Measurements from ENCODE around the gene ABR. TPM values are rescaled to one million over a fixed set of nuclear protein-coding genes. Genes with fewer than 3 reads are reported as not detected.

The ABR gene
- total RNA-seq, 1 donor from 2014 or later = 110 TPM

DNA sequence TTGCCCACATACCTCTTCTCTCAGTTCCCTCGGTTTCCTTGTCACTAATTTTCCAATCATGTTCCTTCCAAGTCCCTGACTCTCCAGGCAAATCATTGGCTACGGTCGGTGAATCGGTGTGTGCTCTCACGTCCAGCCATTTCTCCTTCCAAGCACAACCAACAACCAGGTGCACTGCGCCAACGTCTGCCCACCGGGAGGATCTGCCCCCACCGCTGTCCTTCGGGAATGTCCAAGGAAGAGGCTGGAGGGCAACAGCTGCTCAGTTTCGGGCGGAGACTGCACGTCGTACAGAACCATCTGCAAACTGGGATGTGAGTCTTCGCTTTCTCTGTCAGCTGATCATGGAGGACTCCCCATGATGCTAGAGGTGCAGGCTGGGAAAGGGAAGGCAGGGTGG is 191.8 kb downstream of the ABR start:
- no peak overlapping the region for H3K4me3 Mint-ChIP-seq (ENCODE audit: unreplicated experiment)
- no peaks in the 10 kb centered on the region for H3K36me3 Mint-ChIP-seq (ENCODE audit: unreplicated experiment)
- H3K27me3 Mint-ChIP-seq (ENCODE audit: unreplicated experiment) = no peaks in the 10 kb centered on the region
- no peaks in the 10 kb centered on the region for H3K9me3 Mint-ChIP-seq (ENCODE audit: unreplicated experiment)
- TF ChIP-seq, protein P1, sequence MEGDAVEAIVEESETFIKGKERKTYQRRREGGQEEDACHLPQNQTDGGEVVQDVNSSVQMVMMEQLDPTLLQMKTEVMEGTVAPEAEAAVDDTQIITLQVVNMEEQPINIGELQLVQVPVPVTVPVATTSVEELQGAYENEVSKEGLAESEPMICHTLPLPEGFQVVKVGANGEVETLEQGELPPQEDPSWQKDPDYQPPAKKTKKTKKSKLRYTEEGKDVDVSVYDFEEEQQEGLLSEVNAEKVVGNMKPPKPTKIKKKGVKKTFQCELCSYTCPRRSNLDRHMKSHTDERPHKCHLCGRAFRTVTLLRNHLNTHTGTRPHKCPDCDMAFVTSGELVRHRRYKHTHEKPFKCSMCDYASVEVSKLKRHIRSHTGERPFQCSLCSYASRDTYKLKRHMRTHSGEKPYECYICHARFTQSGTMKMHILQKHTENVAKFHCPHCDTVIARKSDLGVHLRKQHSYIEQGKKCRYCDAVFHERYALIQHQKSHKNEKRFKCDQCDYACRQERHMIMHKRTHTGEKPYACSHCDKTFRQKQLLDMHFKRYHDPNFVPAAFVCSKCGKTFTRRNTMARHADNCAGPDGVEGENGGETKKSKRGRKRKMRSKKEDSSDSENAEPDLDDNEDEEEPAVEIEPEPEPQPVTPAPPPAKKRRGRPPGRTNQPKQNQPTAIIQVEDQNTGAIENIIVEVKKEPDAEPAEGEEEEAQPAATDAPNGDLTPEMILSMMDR (IDR thresholded peaks at IDR 0.05) = no peak
- H3K4me1 Mint-ChIP-seq (ENCODE audit: unreplicated experiment) = no peaks in the 10 kb centered on the region
- no peak overlapping the region for H3K27ac Mint-ChIP-seq (ENCODE audit: unreplicated experiment)
- DNase-seq (ENCODE audit: extremely low spot score, unreplicated experiment) = no peak

DNA sequence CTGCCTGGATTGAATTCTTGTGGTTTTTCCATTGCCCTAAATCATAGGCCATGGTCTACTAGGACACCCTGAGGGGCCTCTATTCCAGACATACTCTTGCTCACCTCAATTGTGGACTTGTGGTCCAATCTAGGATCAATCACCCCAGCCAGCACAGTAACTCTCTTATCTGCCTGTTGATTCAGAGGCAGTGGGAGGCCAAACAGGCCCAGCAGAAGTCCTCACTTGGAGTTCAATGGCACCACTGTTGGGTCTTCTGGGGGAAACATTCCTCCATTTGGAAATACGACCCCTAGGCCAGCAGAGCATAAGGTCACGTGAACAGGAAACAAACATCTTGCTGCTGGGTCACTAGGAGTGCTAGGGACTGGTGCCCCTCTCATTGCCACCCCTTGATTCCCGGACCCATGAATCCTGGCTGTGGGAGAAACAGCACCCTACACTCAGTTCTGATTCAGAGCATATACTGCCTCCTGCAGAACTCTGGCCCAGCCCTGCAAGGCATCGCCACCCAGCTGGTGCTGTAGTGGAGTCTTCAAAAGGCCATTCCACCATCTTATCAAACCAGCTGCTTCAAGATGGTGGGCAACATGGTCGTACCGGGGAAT is 193.4 kb downstream of the ABR start:
- TF ChIP-seq, protein P1 (IDR thresholded peaks at IDR 0.05) = no peak
- Mint-ChIP-seq H3K4me3 (ENCODE audit: unreplicated experiment) (no peak overlapping the region), H3K27ac (ENCODE audit: unreplicated experiment) (no peak overlapping the region), H3K36me3 (ENCODE audit: unreplicated experiment) (no peaks in the 10 kb centered on the region), H3K27me3 (ENCODE audit: unreplicated experiment) (no peaks in the 10 kb centered on the region), H3K4me1 (ENCODE audit: unreplicated experiment) (no peaks in the 10 kb centered on the region), H3K9me3 (ENCODE audit: unreplicated experiment) (no peaks in the 10 kb centered on the region)
- no peak for DNase-seq (ENCODE audit: extremely low spot score, unreplicated experiment)

DNA sequence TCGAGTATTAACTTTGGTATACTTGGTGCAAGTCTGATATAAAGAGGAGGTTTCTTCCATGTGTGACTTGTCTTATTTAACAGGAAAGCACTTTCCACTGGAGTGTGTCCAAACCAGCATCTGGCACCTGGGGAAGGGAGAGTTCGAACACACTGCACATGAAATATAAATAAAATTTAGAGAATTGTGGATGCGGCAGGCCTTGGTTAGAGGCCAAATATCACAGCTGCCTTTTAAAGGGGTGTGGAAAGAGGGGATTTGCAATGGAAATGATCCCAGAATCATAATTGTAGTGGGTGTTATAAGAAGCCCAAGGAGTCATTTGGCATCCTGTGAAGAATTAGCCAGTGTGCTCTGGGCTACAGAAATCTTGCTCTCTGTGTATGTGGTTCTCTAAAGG is 195.9 kb downstream of the ABR start:
- peaks cover 9% of the 10 kb centered on the region for H3K4me1 Mint-ChIP-seq (ENCODE audit: unreplicated experiment)
- H3K4me3 Mint-ChIP-seq (ENCODE audit: unreplicated experiment) = no peak overlapping the region
- DNase-seq (ENCODE audit: extremely low spot score, unreplicated experiment) = no peak
- H3K27ac Mint-ChIP-seq (ENCODE audit: unreplicated experiment) = no peak overlapping the region
- TF ChIP-seq, protein P1 (IDR thresholded peaks at IDR 0.05) = no peak
- no peaks in the 10 kb centered on the region for H3K36me3 Mint-ChIP-seq (ENCODE audit: unreplicated experiment)
- H3K9me3 Mint-ChIP-seq (ENCODE audit: unreplicated experiment) = no peaks in the 10 kb centered on the region
- H3K27me3 Mint-ChIP-seq (ENCODE audit: unreplicated experiment) = no peaks in the 10 kb centered on the region

DNA sequence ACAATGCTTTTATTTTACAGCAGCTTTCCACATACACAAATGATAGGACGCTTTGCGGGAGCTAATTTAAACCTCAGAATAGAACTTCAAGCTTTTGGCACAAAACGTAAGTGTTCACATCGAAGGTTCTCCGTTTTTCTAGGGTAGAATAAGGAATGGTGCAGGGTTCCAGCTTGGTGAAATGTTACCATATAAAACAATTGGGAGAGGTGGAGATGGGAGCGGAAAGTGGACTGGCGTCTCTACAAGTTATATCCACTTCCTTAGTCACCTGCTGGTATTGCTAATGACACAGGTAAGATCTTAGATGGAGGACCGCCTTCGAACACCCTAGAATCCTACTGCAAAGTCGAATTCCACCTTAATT is 198.5 kb downstream of the ABR start:
- no peaks in the 10 kb centered on the region for H3K9me3 Mint-ChIP-seq (ENCODE audit: unreplicated experiment)
- no peak for DNase-seq (ENCODE audit: extremely low spot score, unreplicated experiment)
- H3K27me3 Mint-ChIP-seq (ENCODE audit: unreplicated experiment) = no peaks in the 10 kb centered on the region
- H3K27ac Mint-ChIP-seq (ENCODE audit: unreplicated experiment) = no peak overlapping the region
- H3K4me3 Mint-ChIP-seq (ENCODE audit: unreplicated experiment) = no peak overlapping the region
- peaks cover 27% of the 10 kb centered on the region for H3K4me1 Mint-ChIP-seq (ENCODE audit: unreplicated experiment)
- no peaks in the 10 kb centered on the region for H3K36me3 Mint-ChIP-seq (ENCODE audit: unreplicated experiment)
- TF ChIP-seq, protein P1 (IDR thresholded peaks at IDR 0.05) = no peak

DNA sequence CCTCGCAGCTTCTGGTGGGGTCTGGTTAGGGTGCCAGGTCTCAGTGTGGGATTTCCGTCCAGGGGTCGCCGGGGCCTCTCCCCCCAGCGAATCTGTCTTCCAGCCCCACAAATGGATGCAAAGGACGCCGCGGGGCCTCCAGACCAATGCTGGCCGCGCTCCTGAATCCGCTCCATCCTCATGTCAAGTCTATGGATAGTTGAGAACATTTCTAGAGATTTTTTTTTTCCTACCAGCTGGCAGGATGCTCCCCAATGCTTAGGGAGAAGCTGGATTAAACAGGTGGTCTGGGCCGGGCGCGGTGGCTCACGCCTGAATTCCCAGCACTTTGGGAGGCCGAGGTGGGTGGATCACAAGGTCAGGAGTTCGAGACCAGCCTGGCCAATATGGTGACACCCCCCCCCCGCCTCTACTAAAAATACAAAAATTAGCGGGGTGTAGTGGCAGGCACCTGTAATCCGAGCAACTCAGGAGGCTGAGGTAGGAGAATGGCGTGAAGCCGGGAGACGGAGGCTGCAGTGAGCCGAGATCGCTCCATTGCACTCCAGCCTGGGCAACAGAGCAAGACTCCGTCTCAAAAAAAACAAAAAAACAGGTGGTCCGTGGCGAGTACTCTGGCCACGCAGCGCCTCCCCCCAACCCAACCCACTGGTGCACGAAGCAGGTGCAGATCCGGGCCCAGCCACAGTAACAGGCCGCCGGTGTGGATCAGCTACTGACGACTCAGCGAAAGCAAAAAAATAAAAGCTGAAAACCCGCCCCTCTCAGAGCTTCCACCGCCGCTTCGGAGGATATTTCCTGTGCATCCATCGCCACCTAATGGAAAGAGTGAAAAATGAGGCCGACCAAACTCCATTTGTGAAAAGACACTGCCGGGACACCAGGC is 199.1 kb downstream of the ABR start:
- Mint-ChIP-seq H3K4me1 (ENCODE audit: unreplicated experiment) (peaks cover 33% of the 10 kb centered on the region), H3K27me3 (ENCODE audit: unreplicated experiment) (no peaks in the 10 kb centered on the region), H3K27ac (ENCODE audit: unreplicated experiment) (peak overlapping the region; percentile 92), H3K9me3 (ENCODE audit: unreplicated experiment) (no peaks in the 10 kb centered on the region), H3K4me3 (ENCODE audit: unreplicated experiment) (peak overlapping the region; percentile 87), H3K36me3 (ENCODE audit: unreplicated experiment) (no peaks in the 10 kb centered on the region)
- peak; percentile 91 for DNase-seq (ENCODE audit: extremely low spot score, unreplicated experiment)
- TF ChIP-seq, protein P1 (IDR thresholded peaks at IDR 0.05) = peak; percentile 81

All from osteocyte (in vitro differentiated cells).